Esophagus muscularis mucosa (tissue), 4 donors: ENCODE results near the gene NUDT1.

Source experiments
- CTCF ChIP-seq, 3 experiments: fragments of 200-600 bp in 2 of 3; fragments of 450-650 bp in 1 of 3; sonication (generic) in 2 of 3; IDR thresholded peaks; one replicate each; pipeline ENCODE4 v1.5.1; 2017 to 2019; ENCODE audit warnings: antibody characterized with exemption in 3 of 3, mild to moderate bottlenecking in 2 of 3, moderate library complexity in 1 of 3
- EP300 ChIP-seq: sonication (generic); formaldehyde crosslinking; IDR thresholded peaks from one replicate; pipeline ENCODE4 v1.6.1; 2017; ENCODE audit warnings: antibody characterized with exemption
- POLR2A ChIP-seq: fragments of 450-650 bp; IDR thresholded peaks from one replicate; pipeline ENCODE4 v1.6.1; 2017; ENCODE audit warnings: antibody characterized with exemption, moderate library complexity, mild to moderate bottlenecking, low read depth
- POLR2AphosphoS5 ChIP-seq, 2 donors: sonication (generic); formaldehyde crosslinking; IDR thresholded peaks; one replicate each; pipeline ENCODE4 v1.6.1; 2017; ENCODE audit warnings: antibody characterized with exemption in 2 of 2

- no peak for TF ChIP-seq EP300
- no peak for TF ChIP-seq POLR2A
- no peak for TF ChIP-seq CTCF (IDR thresholded peaks at IDR 0.05)
- TF ChIP-seq POLR2AphosphoS5 (IDR thresholded peaks at IDR 0.05) = no peak
Measured at GRCh38 chr7:2219606-2220005, 22.4 kb upstream of the NUDT1 start.
